GM10248 (cell line): ENCODE results near the gene EQTN.

Experiments used
- CTCF ChIA-PET: fragments of 300-600 bp; sonication (Branson Sonifier 250); formaldehyde crosslinking; extraction: SDS; loops from one replicate; lab custom pipeline; 2021; ENCODE audit warnings: antibody characterized with exemption; lab: Yijun Ruan, JAX
- POLR2A ChIA-PET: fragments of 350-650 bp; sonication (Branson Sonifier 250); formaldehyde crosslinking; extraction: SDS; loops from one replicate; lab custom pipeline; 2020; ENCODE audit warnings: antibody characterized with exemption; lab: Yijun Ruan, JAX
- DNase-seq: peaks from one replicate; pipeline ENCODE4 v3.0.0; 2012; ENCODE audit errors: extremely low spot score
- CTCF ChIP-seq: IDR thresholded peaks from 2 replicates; pipeline ENCODE4 v1.5.1; 2012; ENCODE audit warnings: mild to moderate bottlenecking, low read depth; ENCODE audit errors: extremely low read depth, missing control alignments, control extremely low read depth

Gene EQTN

GRCh38 chr9:27273186-27273585 lies 23.8 kb downstream of the EQTN start:
- DNase-seq, result no peak
- ChIA-PET POLR2A (no interaction called here), CTCF (interaction anchor here (0.9 to 3.0 kb wide), 3 partner anchors 13 to 240 kb away, joined by 3 to 13 read pairs (median 3); no protein-coding TSS in a partner anchor)
- no peak for TF ChIP-seq CTCF

DNA sequence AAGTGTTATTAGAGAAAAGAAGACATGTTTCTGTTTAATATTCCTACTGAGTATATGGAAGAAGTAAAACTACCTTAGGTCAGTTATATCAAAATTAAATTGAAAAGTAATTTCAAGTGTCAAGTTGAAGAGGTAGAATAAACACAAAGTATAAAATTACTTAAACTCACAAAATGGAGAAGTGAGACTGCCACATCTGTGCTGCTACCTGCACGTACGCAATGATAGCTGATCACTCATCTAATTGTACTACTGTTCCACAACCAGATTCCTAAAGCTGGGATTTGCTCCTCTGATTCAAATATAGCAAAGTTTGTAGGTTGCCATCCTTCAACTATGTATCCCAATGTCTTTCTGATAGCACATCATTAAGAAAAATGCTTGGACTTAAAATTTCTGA lies 24.8 kb downstream of the EQTN start:
- DNase-seq, result no peak
- POLR2A ChIA-PET, result no interaction called here
- no peak for TF ChIP-seq CTCF
- CTCF ChIA-PET, result interaction anchor here (0.9 to 3.0 kb wide), 4 partner anchors 12 to 239 kb away, joined by 3 to 13 read pairs (median 3); no protein-coding TSS in a partner anchor

GRCh38 chr9:27261517-27262211 lies 35.3 kb downstream of the EQTN start:
- no peak for DNase-seq
- ChIA-PET CTCF (interaction anchor here (1.4 to 4.2 kb wide), 4 partner anchors 10 to 496 kb away, joined by 3 to 19 read pairs (median 4); no protein-coding TSS in a partner anchor), POLR2A (no interaction called here)
- no peak for TF ChIP-seq CTCF

GRCh38 chr9:27260789-27261516 lies 36.0 kb downstream of the EQTN start:
- CTCF ChIA-PET, result interaction anchor here (1.3 to 4.2 kb wide), 5 partner anchors 10 to 72 kb away, joined by 3 to 19 read pairs (median 5); no protein-coding TSS in a partner anchor
- POLR2A ChIA-PET, result no interaction called here
- no peak for DNase-seq
- no peak for TF ChIP-seq CTCF

DNA sequence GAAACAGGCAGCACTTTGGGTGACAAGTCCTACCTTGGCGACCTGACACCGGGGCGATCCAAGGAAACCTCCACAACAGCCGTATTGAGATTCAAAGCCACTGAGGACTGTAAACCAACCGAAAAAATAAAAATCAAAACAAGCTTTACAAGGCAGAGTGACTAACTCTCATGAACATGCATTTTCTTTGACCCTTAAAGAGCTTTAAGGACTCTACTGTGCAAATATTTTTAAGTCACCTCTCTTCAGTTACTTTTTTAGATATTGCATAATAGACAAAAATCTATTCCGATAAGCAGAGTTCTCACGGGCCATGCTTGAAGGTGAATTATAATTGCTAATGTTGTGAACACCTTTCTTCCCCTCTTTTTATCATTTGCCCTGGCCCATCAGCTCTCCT lies 38.3 kb downstream of the EQTN start:
- no peak for TF ChIP-seq CTCF
- POLR2A ChIA-PET, result no interaction called here
- DNase-seq, result no peak
- CTCF ChIA-PET, result interaction anchor here (2.8 to 4.2 kb wide), 2 partner anchors 10 to 13 kb away, joined by 13 to 19 read pairs; no protein-coding TSS in a partner anchor

GRCh38 chr9:27248702-27249101 lies 48.2 kb downstream of the EQTN start:
- DNase-seq, result no peak
- no peak for TF ChIP-seq CTCF
- CTCF ChIA-PET, result interaction anchor here (0.8 to 3.6 kb wide), 4 partner anchors 11 to 28 kb away, joined by 3 to 19 read pairs (median 6); no protein-coding TSS in a partner anchor
- POLR2A ChIA-PET, result no interaction called here
